ENCODE measurements around the gene PPM1M. TPM values are rescaled to one million over a fixed set of nuclear protein-coding genes. Genes with fewer than 3 reads are reported as not detected.
"Not testable (repeated sequence)": the region's sequence is repeated elsewhere in the genome, so short reads cannot be mapped to it uniquely, and the experiment has no call there.

Gene PPM1M
- total RNA-seq, 8 experiments from 2014 or later = 2.6 to 20.8 (median 7.4) TPM

DNA sequence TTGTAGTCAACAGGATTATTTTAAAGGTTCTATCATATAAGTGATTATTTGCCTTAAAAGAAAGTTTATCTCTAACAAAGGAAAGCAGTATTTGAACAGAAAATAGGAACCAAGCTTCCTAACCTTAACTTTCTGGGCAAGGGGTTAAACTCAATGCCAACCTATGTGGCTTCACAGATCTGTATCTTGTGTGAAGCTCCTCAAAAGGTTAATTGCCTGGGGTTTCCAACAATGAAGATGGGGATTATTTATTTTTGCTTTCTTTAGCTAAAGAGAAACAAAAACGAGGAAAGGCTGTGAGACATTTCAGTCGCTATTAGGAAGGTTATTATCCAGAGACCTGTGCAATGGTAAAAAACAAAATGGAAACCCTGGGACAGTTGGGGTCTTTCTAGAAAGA is 34.0 kb downstream of the PPM1M start:
- in situ Hi-C loops (cut with MboI; ENCODE audit: low pct_unique_long_range_greater_than_20kb in 2 of 9, low sequenced_read_pairs in 9 of 9, unreplicated experiment in 9 of 9) = no loop called here

DNA sequence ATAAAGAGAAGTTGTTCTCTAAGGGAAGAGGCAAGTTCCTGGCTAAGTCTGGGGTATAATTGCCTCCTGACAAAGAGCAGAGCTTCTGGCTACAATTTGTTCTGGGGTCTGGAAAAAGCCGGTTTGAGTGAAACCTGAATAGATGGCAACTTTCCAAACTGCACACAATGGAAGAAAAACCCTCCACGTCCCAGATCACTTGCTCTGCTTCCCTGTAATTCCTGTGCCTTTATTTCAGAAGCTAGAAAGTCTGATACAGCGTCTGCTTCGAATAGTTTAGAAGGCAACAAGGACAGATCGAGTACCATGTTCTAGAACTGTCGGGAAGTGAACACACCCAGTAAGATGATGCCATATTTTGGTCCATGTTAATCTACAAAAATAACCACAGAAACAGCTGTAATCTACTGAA is 34.5 kb downstream of the PPM1M start:
- in situ Hi-C loops (cut with MboI; ENCODE audit: low pct_unique_long_range_greater_than_20kb in 2 of 9, low sequenced_read_pairs in 9 of 9, unreplicated experiment in 9 of 9) = no loop called here
- H3K4me3 ChIP-seq = no peak overlapping the region
- H3K27ac ChIP-seq = peak overlapping the region; percentile 97
- H3K4me1 ChIP-seq (replicated peaks in 1 of 2) = peaks cover 28 to 37% of the 10 kb centered on the region in 2 donors
- peak in 7 of 8 experiments; percentile 1 to 18 (median 12) for ATAC-seq (replicated peaks in 6 of 8)
- 5 to 53% (median 39%) methylated on average over 2 to 6 of the region's 6 CpGs for WGBS, 10 experiments

More for the DNA sequence above, 34.0 kb downstream of the PPM1M start:
- Histone ChIP-seq H3K4me1 (replicated peaks in 1 of 2) (peaks cover 28 to 33% of the 10 kb centered on the region in 2 donors), H3K4me3 (peak overlapping the region in 3 of 5 donors; percentile 66 to 97 (median 91)), H3K27ac (peak overlapping the region; percentile 97)
- no peak for ATAC-seq (replicated peaks in 6 of 8)
- 0 to 40% (median 19%) methylated on average over 1 to 2 of the region's 2 CpGs; no CpG with 5 or more reads in 4 of the 10 experiments for WGBS, 10 experiments

DNA sequence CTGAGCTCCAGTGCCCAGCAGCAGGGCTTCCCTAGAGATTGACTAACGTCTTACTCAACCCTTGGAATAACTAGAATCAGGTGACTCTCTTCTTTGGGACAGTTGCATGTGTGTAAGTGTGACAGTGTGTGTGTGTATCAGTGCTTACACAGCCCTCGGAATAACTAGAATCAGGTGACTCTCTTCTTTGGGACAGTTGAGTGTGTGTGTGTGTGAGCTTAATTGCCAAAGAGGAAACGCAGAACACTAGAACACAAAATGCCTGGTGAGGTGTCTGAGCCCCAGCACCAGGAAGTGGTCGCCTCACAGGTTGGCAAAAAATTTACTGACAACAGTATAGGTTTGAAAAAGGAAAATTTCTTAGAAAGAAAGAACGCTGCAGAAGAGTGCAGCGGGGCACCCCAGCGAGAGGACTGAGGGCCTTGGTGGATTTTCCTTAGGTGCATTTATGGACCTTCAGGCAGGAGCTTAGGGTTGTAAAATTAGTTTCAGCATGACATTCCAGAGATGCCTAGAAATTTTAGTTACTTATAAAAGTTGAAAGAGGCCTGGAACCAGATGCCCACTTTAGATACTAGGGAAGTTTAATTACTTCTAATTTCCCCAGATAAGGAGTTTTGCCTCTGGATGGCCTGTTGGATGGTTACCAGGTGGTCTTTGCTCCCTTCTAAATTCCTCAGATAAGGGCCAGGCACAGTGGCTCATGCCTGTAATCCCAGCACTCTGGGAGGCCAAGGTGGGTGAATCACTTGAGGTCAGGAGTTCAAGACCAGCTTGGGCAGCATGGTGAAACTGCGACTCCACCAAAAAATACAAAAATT is 36.6 kb downstream of the PPM1M start:
- H3K27ac ChIP-seq = no peak overlapping the region
- in situ Hi-C loops (cut with MboI; ENCODE audit: low pct_unique_long_range_greater_than_20kb in 2 of 9, low sequenced_read_pairs in 9 of 9, unreplicated experiment in 9 of 9) = no loop called here
- no peak overlapping the region for H3K4me3 ChIP-seq
- ATAC-seq (replicated peaks in 6 of 8) = no peak
- 28 to 94% (median 85%) methylated on average over 1 to 8 of the region's 8 CpGs for WGBS, 10 experiments
- H3K4me1 ChIP-seq (replicated peaks in 1 of 2) = peaks cover 21 to 55% of the 10 kb centered on the region in 2 donors

DNA sequence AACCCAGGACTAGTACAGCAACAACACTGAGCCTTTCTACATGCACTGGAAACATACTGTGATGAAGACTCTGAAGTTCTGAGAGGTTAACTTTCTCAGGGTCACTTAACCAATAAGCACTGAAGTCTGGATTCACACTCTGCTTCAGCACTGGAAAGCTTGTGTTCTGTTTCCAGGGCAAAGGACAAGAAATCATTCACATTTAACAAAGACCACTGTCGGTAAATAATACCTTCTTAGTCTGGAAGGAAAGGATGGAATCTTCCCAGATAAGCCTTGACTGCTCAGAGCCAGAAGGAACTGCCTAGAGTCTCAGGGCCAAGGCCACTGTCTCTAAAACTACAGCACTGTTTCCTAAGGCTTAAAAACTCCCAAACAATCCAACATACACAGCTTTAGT is 37.7 kb downstream of the PPM1M start:
- WGBS, 10 experiments = 0 to 100% (median 36%) methylated on average over 1 of the region's 1 CpG; no CpG with 5 or more reads in 4 of the 10 experiments
- Histone ChIP-seq H3K27ac (peak overlapping the region in 1 of 2 donors; percentile 100), H3K4me3 (no peak overlapping the region), H3K4me1 (replicated peaks in 1 of 2) (peaks cover 21 to 55% of the 10 kb centered on the region in 2 donors)
- in situ Hi-C loops (cut with MboI; ENCODE audit: low pct_unique_long_range_greater_than_20kb in 2 of 9, low sequenced_read_pairs in 9 of 9, unreplicated experiment in 9 of 9) = no loop called here
- ATAC-seq (replicated peaks in 6 of 8) = no peak

DNA sequence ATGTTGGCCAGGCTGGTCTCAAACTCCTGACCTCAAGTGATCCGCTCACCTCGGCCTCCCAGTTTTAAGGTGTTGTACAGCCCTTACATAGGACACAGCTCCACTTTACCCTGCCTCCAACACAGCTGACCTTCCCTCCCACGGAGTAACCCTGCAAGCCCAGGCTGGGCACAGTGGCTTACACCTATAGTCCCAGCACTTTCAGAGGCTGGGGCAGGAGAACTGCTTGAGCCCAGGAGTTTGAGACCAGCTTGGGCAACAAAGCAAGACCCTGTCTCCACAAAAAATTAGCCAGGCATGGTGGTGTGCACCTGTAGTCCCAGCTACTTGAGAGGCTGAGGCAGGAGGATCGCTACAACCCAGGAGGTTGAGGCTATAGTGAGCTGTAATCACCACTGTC is 38.5 kb downstream of the PPM1M start:
- in situ Hi-C loops (cut with MboI; ENCODE audit: low pct_unique_long_range_greater_than_20kb in 2 of 9, low sequenced_read_pairs in 9 of 9, unreplicated experiment in 9 of 9); H3K4me3 ChIP-seq; ATAC-seq (replicated peaks in 6 of 8): not testable (repeated sequence)
- H3K4me1 ChIP-seq (replicated peaks in 1 of 2) = peaks cover 26 to 61% of the 10 kb centered on the region in 2 donors
- WGBS, 10 experiments = 60 to 94% (median 89%) methylated on average over 1 to 3 of the region's 4 CpGs; no CpG with 5 or more reads in 4 of the 10 experiments
- peak overlapping the region in 1 of 2 donors; percentile 100 for H3K27ac ChIP-seq

DNA sequence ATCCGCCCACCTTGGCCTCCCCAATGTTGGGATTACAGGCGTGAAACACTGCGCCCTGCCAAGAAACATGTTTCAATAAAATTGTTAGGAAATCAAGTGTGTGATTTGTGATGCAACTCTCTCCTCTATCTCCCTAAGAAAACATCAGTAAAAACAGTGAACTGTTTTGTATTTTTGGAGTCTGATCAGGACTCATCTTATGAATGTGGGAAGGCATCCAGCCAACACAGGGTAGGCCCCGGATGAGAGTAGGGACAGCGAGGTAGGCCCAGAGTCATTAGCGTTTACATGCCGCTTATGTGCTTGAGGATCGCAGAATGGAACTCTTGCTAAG is 41.2 kb downstream of the PPM1M start:
- ATAC-seq (replicated peaks in 6 of 8) = no peak
- Histone ChIP-seq H3K4me1 (replicated peaks in 1 of 2) (peaks cover 10 to 44% of the 10 kb centered on the region in 2 donors), H3K27ac (peak overlapping the region; percentile 100), H3K4me3 (peak overlapping the region; percentile 42 to 83 (median 60))
- 50 to 84% (median 62%) methylated on average over 2 to 7 of the region's 8 CpGs; no CpG with 5 or more reads in 3 of the 10 experiments for WGBS, 10 experiments
- in situ Hi-C loops (cut with MboI; ENCODE audit: low pct_unique_long_range_greater_than_20kb in 2 of 9, low sequenced_read_pairs in 9 of 9, unreplicated experiment in 9 of 9) = loop anchor here in 1 of 9 experiments (5.0 kb wide), 1 partner anchor 56 kb away; no protein-coding TSS in a partner anchor

DNA sequence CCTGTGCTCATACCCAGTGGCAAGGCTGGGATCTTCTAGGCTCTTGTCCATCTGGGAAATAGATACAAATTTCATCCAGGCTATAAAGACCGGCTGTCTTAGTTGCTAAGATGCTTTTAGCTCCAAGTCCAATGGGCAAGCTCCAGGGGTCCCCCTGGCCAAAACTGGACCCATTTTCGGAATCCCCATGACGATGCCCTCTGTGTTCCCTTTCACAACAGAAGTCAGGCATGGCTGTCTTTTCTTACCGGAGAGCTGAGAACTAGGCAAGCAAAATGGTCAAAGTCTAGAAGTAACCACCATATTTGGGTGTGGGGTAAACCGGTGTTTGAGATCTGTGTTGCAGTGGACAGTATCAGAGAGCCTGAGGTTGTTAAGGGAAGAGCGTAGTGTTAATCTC is 43.1 kb downstream of the PPM1M start:
- in situ Hi-C loops (cut with MboI; ENCODE audit: low pct_unique_long_range_greater_than_20kb in 2 of 9, low sequenced_read_pairs in 9 of 9, unreplicated experiment in 9 of 9) = loop anchor here in 1 of 9 experiments (5.0 kb wide), 1 partner anchor 54 kb away; no protein-coding TSS in a partner anchor
- peak overlapping the region in 2 of 5 donors; percentile 51 to 60 for H3K4me3 ChIP-seq
- WGBS, 10 experiments = 60 to 100% (median 94%) methylated on average over 1 to 5 of the region's 6 CpGs; no CpG with 5 or more reads in 1 of the 10 experiments
- H3K27ac ChIP-seq = peak overlapping the region; percentile 100
- no peak for ATAC-seq (replicated peaks in 6 of 8)
- peaks cover 10 to 36% of the 10 kb centered on the region in 2 donors for H3K4me1 ChIP-seq (replicated peaks in 1 of 2)

DNA sequence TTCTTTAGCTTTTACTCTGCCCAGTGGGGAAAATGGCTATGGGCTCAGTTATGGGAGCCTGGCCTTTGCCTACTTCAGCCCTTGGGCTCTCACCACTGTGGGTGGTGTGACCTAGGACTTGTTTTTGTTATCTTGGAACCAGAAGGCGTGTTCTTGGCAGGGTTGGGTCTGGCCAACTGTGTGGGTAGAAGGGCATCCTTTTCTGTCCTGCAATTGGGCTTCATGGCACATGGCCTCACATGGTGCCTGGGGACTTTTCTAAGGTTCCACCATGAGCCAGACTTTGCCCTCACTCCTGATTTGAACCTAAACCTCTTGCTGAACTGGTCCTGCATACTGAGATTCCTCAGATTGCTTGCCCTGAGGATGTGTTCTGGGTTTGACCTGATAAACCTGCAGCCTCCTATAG is 43.8 kb downstream of the PPM1M start:
- in situ Hi-C loops (cut with MboI; ENCODE audit: low pct_unique_long_range_greater_than_20kb in 2 of 9, low sequenced_read_pairs in 9 of 9, unreplicated experiment in 9 of 9) = loop anchor here in 1 of 9 experiments (5.0 kb wide), 1 partner anchor 53 kb away; no protein-coding TSS in a partner anchor
- Histone ChIP-seq H3K4me1 (replicated peaks in 1 of 2) (peaks cover 10 to 30% of the 10 kb centered on the region in 2 donors), H3K4me3 (no peak overlapping the region), H3K27ac (no peak overlapping the region)
- WGBS, 10 experiments = 100% methylated on average over 1 of the region's 1 CpG; no CpG with 5 or more reads in 9 of the 10 experiments
- no peak for ATAC-seq (replicated peaks in 6 of 8)

DNA sequence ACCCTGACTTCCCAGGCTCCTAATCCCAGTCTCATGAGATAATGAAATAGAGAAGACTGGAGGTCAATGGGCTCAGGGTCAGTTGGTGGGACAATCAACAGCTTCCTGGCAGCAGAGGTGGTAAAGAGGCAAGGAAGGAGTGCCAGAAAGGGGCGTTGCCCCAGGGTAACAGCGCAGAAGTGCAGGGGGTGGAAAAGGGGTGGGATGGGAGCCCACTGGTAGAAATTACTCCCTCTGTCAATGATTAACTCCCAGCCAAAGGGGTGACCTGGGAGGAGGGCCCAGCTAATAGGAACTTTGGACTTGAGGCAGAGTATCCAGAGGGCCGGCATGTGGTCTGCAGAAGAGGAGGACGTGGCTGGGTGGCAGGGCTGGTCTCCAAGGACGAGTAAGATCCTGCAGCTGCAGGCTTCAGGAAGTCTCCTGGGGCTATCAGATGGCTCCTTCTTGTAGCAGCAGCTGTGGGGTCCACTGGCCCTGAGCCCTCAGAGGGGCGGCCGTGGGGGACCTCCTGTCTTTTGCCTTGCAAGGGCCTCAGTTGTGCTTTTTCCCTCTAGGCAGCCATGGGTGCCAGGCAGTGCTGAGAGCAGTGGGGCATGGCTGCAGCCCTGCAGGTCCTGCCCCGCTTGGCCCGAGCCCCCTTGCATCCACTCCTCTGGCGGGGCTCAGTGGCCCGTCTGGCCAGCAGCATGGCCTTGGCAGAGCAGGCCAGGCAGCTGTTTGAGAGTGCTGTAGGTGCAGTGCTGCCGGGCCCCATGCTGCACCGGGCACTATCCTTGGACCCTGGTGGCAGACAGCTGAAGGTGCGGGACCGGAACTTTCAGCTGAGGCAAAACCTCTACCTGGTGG is 44.4 kb downstream of the PPM1M start:
- peaks cover 11 to 31% of the 10 kb centered on the region in 2 donors for H3K4me1 ChIP-seq (replicated peaks in 1 of 2)
- no peak overlapping the region for H3K27ac ChIP-seq
- H3K4me3 ChIP-seq = no peak overlapping the region
- WGBS, 10 experiments = 40 to 100% (median 80%) methylated on average over 1 to 10 of the region's 15 CpGs; no CpG with 5 or more reads in 5 of the 10 experiments
- ATAC-seq (replicated peaks in 6 of 8) = no peak
- in situ Hi-C loops (cut with MboI; ENCODE audit: low pct_unique_long_range_greater_than_20kb in 2 of 9, low sequenced_read_pairs in 9 of 9, unreplicated experiment in 9 of 9) = loop anchor here in 1 of 9 experiments (5.0 kb wide), 1 partner anchor 52 kb away; no protein-coding TSS in a partner anchor

DNA sequence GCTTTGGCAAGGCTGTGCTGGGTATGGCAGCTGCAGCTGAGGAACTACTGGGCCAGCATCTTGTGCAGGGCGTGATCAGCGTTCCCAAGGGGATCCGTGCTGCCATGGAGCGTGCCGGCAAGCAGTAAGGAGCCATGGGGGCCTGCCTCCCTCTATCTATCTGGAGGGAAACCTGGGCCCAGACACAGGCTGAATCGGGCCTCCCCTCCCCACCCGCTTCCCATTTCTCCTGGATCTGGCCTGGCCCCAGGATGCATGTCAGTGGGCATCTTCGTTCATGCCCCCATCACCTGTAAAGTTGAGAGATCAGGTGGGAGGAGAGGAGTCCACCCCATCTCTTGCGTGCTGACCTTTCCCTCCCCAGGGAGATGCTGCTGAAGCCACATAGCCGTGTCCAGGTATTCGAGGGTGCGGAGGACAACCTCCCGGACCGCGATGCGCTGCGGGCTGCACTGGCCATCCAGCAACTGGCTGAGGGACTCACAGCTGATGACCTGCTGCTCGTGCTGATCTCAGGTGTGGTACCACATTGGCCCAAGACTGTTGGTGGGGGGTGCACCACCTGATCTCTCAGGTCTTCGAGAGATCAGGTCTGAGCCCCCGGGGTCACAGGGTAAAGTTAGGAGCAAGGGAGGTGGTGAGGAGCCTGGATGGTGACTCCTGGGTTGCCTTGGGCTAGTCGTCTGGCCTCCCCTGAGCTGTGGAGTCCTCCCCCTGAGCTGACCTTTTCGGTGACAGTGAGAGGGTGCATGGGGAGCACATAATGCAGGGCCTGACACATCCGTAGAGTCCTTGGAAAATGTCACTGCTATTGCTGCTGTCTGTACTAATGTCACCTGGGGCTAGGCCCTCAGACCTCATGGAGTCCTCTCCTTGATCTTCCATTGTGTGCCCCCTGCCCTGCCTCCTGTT is 45.3 kb downstream of the PPM1M start:
- peaks cover 20 to 33% of the 10 kb centered on the region in 2 donors for H3K4me1 ChIP-seq (replicated peaks in 1 of 2)
- no peak overlapping the region for H3K4me3 ChIP-seq
- H3K27ac ChIP-seq = no peak overlapping the region
- no peak for ATAC-seq (replicated peaks in 6 of 8)
- WGBS, 10 experiments = 50 to 100% (median 90%) methylated on average over 1 to 4 of the region's 23 CpGs; no CpG with 5 or more reads in 7 of the 10 experiments
- in situ Hi-C loops (cut with MboI; ENCODE audit: low pct_unique_long_range_greater_than_20kb in 2 of 9, low sequenced_read_pairs in 9 of 9, unreplicated experiment in 9 of 9) = no loop called here

DNA sequence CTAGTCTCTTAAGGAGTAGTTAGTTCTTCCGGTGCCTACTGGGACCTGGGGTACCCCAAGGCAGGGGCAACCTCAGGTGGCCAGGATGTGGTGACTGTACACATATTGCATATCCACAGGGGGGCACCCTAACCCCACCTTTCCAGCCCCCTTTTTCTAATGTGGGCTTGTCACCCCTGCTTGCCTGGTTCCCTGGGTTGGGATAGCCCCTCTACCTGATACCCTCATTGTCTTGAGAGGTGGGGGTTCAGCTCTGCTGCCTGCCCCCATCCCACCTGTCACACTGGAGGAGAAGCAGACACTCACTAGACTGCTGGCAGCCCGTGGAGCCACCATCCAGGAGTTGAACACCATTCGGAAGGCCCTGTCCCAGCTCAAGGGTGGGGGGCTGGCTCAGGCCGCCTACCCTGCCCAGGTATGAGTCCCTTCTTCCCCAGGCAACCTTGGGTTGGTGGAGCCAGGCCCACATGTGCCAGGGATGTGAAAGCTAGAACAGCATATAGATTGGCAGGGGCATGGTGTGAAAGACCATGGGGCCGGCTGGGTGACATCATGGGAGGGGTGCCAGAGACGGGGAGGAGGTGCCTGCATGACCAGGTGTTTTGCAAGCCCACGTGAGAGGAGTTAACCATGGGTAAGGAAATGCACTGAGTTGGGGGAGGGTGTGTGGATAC is 46.1 kb downstream of the PPM1M start:
- in situ Hi-C loops (cut with MboI; ENCODE audit: low pct_unique_long_range_greater_than_20kb in 2 of 9, low sequenced_read_pairs in 9 of 9, unreplicated experiment in 9 of 9) = no loop called here
- no peak for ATAC-seq (replicated peaks in 6 of 8)
- Histone ChIP-seq H3K27ac (no peak overlapping the region), H3K4me1 (replicated peaks in 1 of 2) (peaks cover 25 to 33% of the 10 kb centered on the region in 2 donors), H3K4me3 (no peak overlapping the region)
- 40 to 100% (median 86%) methylated on average over 1 to 5 of the region's 7 CpGs; no CpG with 5 or more reads in 7 of the 10 experiments for WGBS, 10 experiments
